Endothelial cell of umbilical vein (primary cell): ENCODE data around the gene APOBEC4. TPM values are rescaled to one million over a fixed set of nuclear protein-coding genes. Genes with fewer than 3 reads are reported as not detected.

Experiments used
- BruUV-seq: library from RNA; stranded (reverse); fragments of 400-500 nt; replicated peaks from 2 replicates; lab custom pipeline; 2021; lab: Mats Ljungman, UMichigan
- CTCF ChIA-PET: fragments of 300-600, 350-600 bp; sonication (Branson Sonifier 250); formaldehyde crosslinking; loops from one replicate; lab custom pipeline; 2021; ENCODE audit warnings: antibody characterized with exemption, inconsistent platforms; lab: Charles Lee
- POLR2A ChIA-PET: fragments of 300-600, 350-600 bp; sonication (Branson Sonifier 250); formaldehyde crosslinking; loops from one replicate; lab custom pipeline; 2021; ENCODE audit warnings: antibody characterized with exemption, inconsistent platforms; lab: Charles Lee
- DNase-seq: peaks from one replicate; pipeline ENCODE4 v3.0.0-alpha.2; 2011; ENCODE audit warnings: low read depth, low spot score
- FAIRE-seq: peaks from 2 replicates; lab custom pipeline; 2011; peaks lifted over from hg19 to GRCh38; lab: Jason Lieb, UNC
- H2AFZ ChIP-seq: 2 replicates; pipeline ENCODE4 v1.6.0; 2012; ENCODE audit warnings: low read depth, low read length, control low read depth, inconsistent platforms
- H3K27ac ChIP-seq: 2 replicates; pipeline ENCODE4 v1.5.1; 2011; ENCODE audit warnings: low read depth, mild to moderate bottlenecking, control low read depth, low read length, moderate library complexity; ENCODE audit not compliant: insufficient read depth
- H3K27me3 ChIP-seq, 2 experiments: 2 replicates each; pipeline versions ENCODE4 v1.6.0 to v1.6.1; 2011; ENCODE audit warnings: low read length in 2 of 2, mixed read lengths in 1 of 2; ENCODE audit not compliant: control insufficient read depth in 2 of 2, insufficient read depth in 2 of 2
- H3K36me3 ChIP-seq, 2 experiments: 2 replicates in 1 of 2; 3 replicates in 1 of 2; pipeline ENCODE4 v1.5.1; 2011; ENCODE audit warnings: low read length in 2 of 2, mild to moderate bottlenecking in 1 of 2, moderate library complexity in 1 of 2; ENCODE audit not compliant: control insufficient read depth in 2 of 2, insufficient read depth in 2 of 2; ENCODE audit errors: extremely low read depth in 1 of 2
- H3K4me1 ChIP-seq: 3 replicates; pipeline ENCODE4 v1.5.1; 2011; ENCODE audit warnings: mild to moderate bottlenecking, low read length; ENCODE audit not compliant: control insufficient read depth, insufficient read depth; ENCODE audit errors: extremely low read depth
- H3K4me2 ChIP-seq: 2 replicates; pipeline ENCODE4 v1.6.1; 2011; ENCODE audit warnings: low read length, control low read depth, mixed read lengths; ENCODE audit not compliant: insufficient read depth
- H3K4me3 ChIP-seq, 3 experiments: fragments of 200-600 bp in 1 of 3; sonication (generic), shearing (Covaris generic) in 1 of 3; replicated peaks in 1 of 3; 2 replicates each; pipeline ENCODE4 v1.5.1; 2011 to 2016; ENCODE audit warnings: control low read depth in 3 of 3, low read length in 3 of 3, mild to moderate bottlenecking in 2 of 3, inconsistent platforms in 1 of 3, low read depth in 1 of 3, moderate library complexity in 1 of 3; ENCODE audit not compliant: insufficient read depth in 1 of 3
- H3K79me2 ChIP-seq: 2 replicates; pipeline ENCODE4 v1.6.0; 2012; ENCODE audit warnings: low read length, inconsistent platforms; ENCODE audit not compliant: control insufficient read depth, insufficient read depth
- H3K9ac ChIP-seq: replicated peaks from 2 replicates; pipeline ENCODE3; 2011; ENCODE audit warnings: low read length, control low read depth; ENCODE audit not compliant: insufficient read depth; ENCODE audit errors: extremely low read depth
- H3K9me1 ChIP-seq: replicated peaks from 3 replicates; pipeline ENCODE4 v1.6.0; 2011; ENCODE audit warnings: mild to moderate bottlenecking, low read length; ENCODE audit not compliant: control insufficient read depth, insufficient read depth; ENCODE audit errors: extremely low read depth
- H3K9me3 ChIP-seq: replicated peaks from 2 replicates; pipeline ENCODE4 v1.5.1; 2012; ENCODE audit warnings: low read length, inconsistent platforms; ENCODE audit not compliant: control insufficient read depth, insufficient read depth
- H4K20me1 ChIP-seq: replicated peaks from 2 replicates; pipeline ENCODE3; 2011; ENCODE audit warnings: mild to moderate bottlenecking, low read length; ENCODE audit not compliant: control insufficient read depth, insufficient read depth; ENCODE audit errors: extremely low read depth
- EZH2 ChIP-seq: IDR thresholded peaks from 2 replicates; pipeline ENCODE4 v1.6.1; 2012; ENCODE audit warnings: borderline replicate concordance, low read depth, mild to moderate bottlenecking, moderate library complexity, low read length, inconsistent platforms; ENCODE audit not compliant: severe bottlenecking
- FOS ChIP-seq: IDR thresholded peaks from 2 replicates; pipeline ENCODE4 v1.6.1; 2011; ENCODE audit warnings: mild to moderate bottlenecking, low read length, moderate library complexity, borderline replicate concordance; ENCODE audit not compliant: insufficient read depth
- GATA2 ChIP-seq: IDR thresholded peaks from 2 replicates; pipeline ENCODE4 v1.7.0; 2011; ENCODE audit warnings: low read depth, mild to moderate bottlenecking, moderate library complexity, mixed read lengths, low read length; ENCODE audit not compliant: insufficient read length, insufficient read depth
- JUN ChIP-seq: IDR thresholded peaks from 2 replicates; pipeline ENCODE4 v1.6.1; 2011; ENCODE audit warnings: borderline replicate concordance, low read depth; ENCODE audit not compliant: insufficient read length, insufficient read depth
- MYC ChIP-seq: IDR thresholded peaks from one replicate; pipeline ENCODE4 v1.6.1; 2011; ENCODE audit warnings: mild to moderate bottlenecking, low read depth, low read length
- POLR2A ChIP-seq: IDR thresholded peaks from 2 replicates; pipeline ENCODE4 v1.6.1; 2012; ENCODE audit warnings: low read depth, mild to moderate bottlenecking, control low read depth, low read length
- POLR2AphosphoS5 ChIP-seq: IDR thresholded peaks from 2 replicates; pipeline ENCODE4 v1.6.1; 2012; ENCODE audit warnings: low read depth, mild to moderate bottlenecking, control low read depth, low read length, moderate library complexity; ENCODE audit not compliant: insufficient read depth
- dilution Hi-C: fragments of 300-500 bp; cut with MboI; formaldehyde crosslinking; loops from one replicate; pipeline ENCODE4 v1.15.0; 2019; ENCODE audit warnings: low sequenced_read_pairs; ENCODE audit not compliant: extremely low pct_ligation_motif_present
- intact Hi-C: fragments of 100-400 bp; cut with micrococcal nuclease; formaldehyde crosslinking; loops from one replicate; pipeline ENCODE4 v1.10.0; 2022
- polyA plus RNA-seq, 4 experiments: library from polyadenylated mRNA; depleted of rRNA in 3 of 4; stranded (reverse) in 3 of 4; unstranded in 1 of 4; fragments of >200 nt; gene quantifications; 2 replicates each; pipeline versions ENCODE4 v1.2.1 to v1.2.3, GENCODE V29; 2011 to 2012; ENCODE audit warnings: missing spikeins in 1 of 4
- total RNA-seq: library from RNA; stranded (reverse); gene quantifications from 2 replicates; pipeline ENCODE4 v1.2.3, GENCODE V29; 2021
- TF ChIP-seq, protein P1 (sequence below), 2 donors: IDR thresholded peaks; 1 replicate in 1 of 2; 2 replicates in 1 of 2; pipeline ENCODE4 v1.5.1; 2011; ENCODE audit warnings: low read length in 2 of 2, mild to moderate bottlenecking in 2 of 2, moderate library complexity in 2 of 2, control low read depth in 1 of 2, inconsistent platforms in 1 of 2, low read depth in 1 of 2; ENCODE audit not compliant: insufficient read depth in 1 of 2; ENCODE audit errors: extremely low read depth in 1 of 2
- TF ChIP-seq, protein P2 (sequence below): IDR thresholded peaks from 2 replicates; pipeline ENCODE4 v1.6.1; 2011; ENCODE audit not compliant: insufficient read depth, insufficient read length

APOBEC4 gene
- total and polyA plus RNA-seq, 2 donors (not counting 3 experiments of a cell fraction or from before 2014, with no cell fraction given) = not detected

DNA sequence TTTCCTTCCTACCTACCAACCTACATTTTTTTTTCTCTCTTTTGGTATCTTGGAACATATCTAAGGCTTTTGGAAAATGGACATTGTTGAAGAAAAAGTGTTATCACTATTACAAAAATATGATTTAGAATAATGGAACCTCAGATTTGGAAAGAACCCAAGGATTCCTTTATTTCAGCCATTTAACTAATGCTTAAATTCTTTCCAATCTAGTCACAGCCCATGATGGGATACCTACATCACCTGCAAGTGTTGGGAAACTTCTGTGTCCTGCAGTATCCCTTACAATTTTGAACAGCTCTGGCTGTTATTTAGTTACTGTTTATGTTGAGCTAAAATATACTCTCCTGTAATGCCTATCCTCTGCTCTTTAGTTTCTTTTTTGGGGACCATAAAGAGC is 22.3 kb upstream of the APOBEC4 start:
- Histone ChIP-seq H3K36me3 (no peaks in the 10 kb centered on the region), H3K27me3 (no peaks in the 10 kb centered on the region), H4K20me1 (no peaks in the 10 kb centered on the region), H3K4me3 (no peak overlapping the region), H3K4me2 (no peak overlapping the region), H3K9me3 (no peaks in the 10 kb centered on the region), H2AFZ (no peak overlapping the region), H3K27ac (no peak overlapping the region), H3K4me1 (no peaks in the 10 kb centered on the region), H3K9me1 (no peaks in the 10 kb centered on the region), H3K9ac (no peak overlapping the region), H3K79me2 (no peaks in the 10 kb centered on the region)
- TF ChIP-seq POLR2AphosphoS5 = no peak
- FAIRE-seq = no peak
- intact Hi-C loops (no loop called here), dilution Hi-C loops (no loop called here)
- no peak for DNase-seq
- no TSS peak for BruUV-seq
- ChIA-PET CTCF (interaction anchor here (2.7 kb wide), 1 partner anchor 10 kb away, joined by 25 read pairs; no protein-coding TSS in a partner anchor), POLR2A (no interaction called here)

DNA sequence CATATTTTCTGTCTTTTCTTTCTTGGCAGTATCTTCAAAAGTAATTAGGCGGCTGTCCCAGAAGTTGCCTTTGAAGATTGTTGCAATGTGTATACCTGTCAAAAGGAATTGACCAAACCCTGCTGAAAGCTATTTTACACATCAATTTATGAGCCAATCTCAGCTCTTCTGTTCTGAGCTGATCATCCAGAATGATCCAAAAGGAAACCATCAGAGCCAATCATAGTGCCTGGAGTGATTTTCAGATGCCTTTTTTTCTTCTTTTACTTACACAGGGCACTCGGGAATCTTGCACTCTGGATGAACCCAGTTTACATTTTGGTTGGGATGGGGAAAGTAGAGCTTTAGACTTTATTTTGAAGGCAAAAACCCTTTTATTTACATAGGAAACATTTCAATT is 21.8 kb upstream of the APOBEC4 start:
- no peaks in the 10 kb centered on the region for H3K79me2 ChIP-seq
- no peaks in the 10 kb centered on the region for H4K20me1 ChIP-seq
- no peak for DNase-seq
- H3K4me3 ChIP-seq = no peak overlapping the region
- H3K4me1 ChIP-seq = no peaks in the 10 kb centered on the region
- no peaks in the 10 kb centered on the region for H3K36me3 ChIP-seq
- no peaks in the 10 kb centered on the region for H3K9me3 ChIP-seq
- no peaks in the 10 kb centered on the region for H3K27me3 ChIP-seq
- no TSS peak for BruUV-seq
- FAIRE-seq = peak; percentile 44
- H3K9me1 ChIP-seq = no peaks in the 10 kb centered on the region
- dilution Hi-C loops (no loop called here), intact Hi-C loops (no loop called here)
- CTCF ChIA-PET = interaction anchor here (1.2 to 2.7 kb wide), 2 partner anchors 11 to 241 kb away, joined by 4 to 25 read pairs; no protein-coding TSS in a partner anchor
- no peak overlapping the region for H3K9ac ChIP-seq
- no peak overlapping the region for H3K27ac ChIP-seq
- POLR2A ChIA-PET = no interaction called here
- no peak overlapping the region for H3K4me2 ChIP-seq
- TF ChIP-seq EZH2 (no peak), POLR2A (no peak), FOS (no peak), POLR2AphosphoS5 (no peak), MYC (no peak), JUN (no peak), GATA2 (no peak)
- TF ChIP-seq, protein P1, sequence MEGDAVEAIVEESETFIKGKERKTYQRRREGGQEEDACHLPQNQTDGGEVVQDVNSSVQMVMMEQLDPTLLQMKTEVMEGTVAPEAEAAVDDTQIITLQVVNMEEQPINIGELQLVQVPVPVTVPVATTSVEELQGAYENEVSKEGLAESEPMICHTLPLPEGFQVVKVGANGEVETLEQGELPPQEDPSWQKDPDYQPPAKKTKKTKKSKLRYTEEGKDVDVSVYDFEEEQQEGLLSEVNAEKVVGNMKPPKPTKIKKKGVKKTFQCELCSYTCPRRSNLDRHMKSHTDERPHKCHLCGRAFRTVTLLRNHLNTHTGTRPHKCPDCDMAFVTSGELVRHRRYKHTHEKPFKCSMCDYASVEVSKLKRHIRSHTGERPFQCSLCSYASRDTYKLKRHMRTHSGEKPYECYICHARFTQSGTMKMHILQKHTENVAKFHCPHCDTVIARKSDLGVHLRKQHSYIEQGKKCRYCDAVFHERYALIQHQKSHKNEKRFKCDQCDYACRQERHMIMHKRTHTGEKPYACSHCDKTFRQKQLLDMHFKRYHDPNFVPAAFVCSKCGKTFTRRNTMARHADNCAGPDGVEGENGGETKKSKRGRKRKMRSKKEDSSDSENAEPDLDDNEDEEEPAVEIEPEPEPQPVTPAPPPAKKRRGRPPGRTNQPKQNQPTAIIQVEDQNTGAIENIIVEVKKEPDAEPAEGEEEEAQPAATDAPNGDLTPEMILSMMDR (IDR thresholded peaks at IDR 0.05; ENCODE audit: extremely low read depth in 1 of 2, insufficient read depth in 1 of 2, low read depth in 1 of 2, low read length in 2 of 2) = no peak
- TF ChIP-seq, protein P2, sequence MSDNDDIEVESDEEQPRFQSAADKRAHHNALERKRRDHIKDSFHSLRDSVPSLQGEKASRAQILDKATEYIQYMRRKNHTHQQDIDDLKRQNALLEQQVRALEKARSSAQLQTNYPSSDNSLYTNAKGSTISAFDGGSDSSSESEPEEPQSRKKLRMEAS = no peak
- no peak overlapping the region for H2AFZ ChIP-seq
